GM12878 (cell line): Measurements from ENCODE around the gene GIPC1. TPM values are rescaled to one million over a fixed set of nuclear protein-coding genes. Genes with fewer than 3 reads are reported as not detected.
"Not testable (repeated sequence)": the region's sequence is repeated elsewhere in the genome, so short reads cannot be mapped to it uniquely, and the experiment has no call there.

ENCODE experiments used
- ATAC-seq: fragments of 200-7000 bp; cut with Tn5 transposase; 3 replicates; pipeline ENCODE4 v1.9.1; 2020; ENCODE audit warnings: mild to moderate bottlenecking, moderate library complexity
- BruUV-seq: library from RNA; stranded (reverse); fragments of 400-500 nt; replicated peaks from 2 replicates; lab custom pipeline; 2021; lab: Mats Ljungman, UMichigan
- CTCF ChIA-PET: fragments of 300-600 bp; sonication (Branson Sonifier 250); formaldehyde crosslinking; extraction: SDS; loops from one replicate; lab custom pipeline; 2021; ENCODE audit warnings: inconsistent platforms; lab: Yijun Ruan, JAX
- POLR2A ChIA-PET: fragments of 350-600 bp; formaldehyde crosslinking; extraction: SDS; loops from one replicate; lab custom pipeline; 2021; ENCODE audit warnings: inconsistent platforms; lab: Charles Lee
- RAD21 ChIA-PET: fragments of 300-600 bp; sonication (Branson Sonifier 250); formaldehyde crosslinking; loops from one replicate; lab custom pipeline; 2023; ENCODE audit warnings: antibody characterized with exemption; ENCODE audit not compliant: unreplicated experiment; lab: Charles Lee
- SMC1A ChIA-PET: fragments of 300-600 bp; sonication (Branson Sonifier 250); formaldehyde crosslinking; loops from one replicate; lab custom pipeline; 2023; ENCODE audit not compliant: unreplicated experiment, uncharacterized antibody; lab: Charles Lee
- DNase-seq: peaks from one replicate; pipeline ENCODE4 v3.0.0-alpha.2; 2011; ENCODE audit warnings: low read depth, low spot score
- FAIRE-seq: peaks from 3 replicates; lab custom pipeline; 2011; peaks lifted over from hg19 to GRCh38; lab: Jason Lieb, UNC
- H2AFZ ChIP-seq: 2 replicates; pipeline ENCODE4 v1.6.0; 2011; ENCODE audit warnings: low read depth, low read length, control low read depth; ENCODE audit not compliant: control insufficient read depth
- H3K27ac ChIP-seq: 2 replicates; pipeline ENCODE4 v1.5.1; 2011; ENCODE audit warnings: control low read depth; ENCODE audit not compliant: control insufficient read depth, insufficient read depth
- H3K27me3 ChIP-seq, 2 experiments: replicated peaks in 1 of 2; 2 replicates each; pipeline versions ENCODE4 v1.6.0 to v1.6.1; 2011; ENCODE audit warnings: low read length in 1 of 2; ENCODE audit not compliant: control insufficient read depth in 2 of 2, insufficient read depth in 2 of 2
- H3K36me3 ChIP-seq, 2 experiments: 2 replicates each; pipeline ENCODE4 v1.5.1; 2011; ENCODE audit warnings: low read length in 1 of 2; ENCODE audit not compliant: control insufficient read depth in 2 of 2, insufficient read depth in 2 of 2
- H3K4me1 ChIP-seq: 2 replicates; pipeline ENCODE4 v1.6.1; 2011; ENCODE audit warnings: mild to moderate bottlenecking, low read length, moderate library complexity, mixed read lengths; ENCODE audit not compliant: control insufficient read depth, insufficient read depth
- H3K4me2 ChIP-seq: 2 replicates; pipeline ENCODE4 v1.6.0; 2011; ENCODE audit warnings: control low read depth; ENCODE audit not compliant: control insufficient read depth, insufficient read depth
- H3K4me3 ChIP-seq: fragments of 200-600 bp; sonication (generic); 2 replicates; pipeline ENCODE4 v1.5.1; 2016
- H3K79me2 ChIP-seq: 2 replicates; pipeline ENCODE4 v1.6.0; 2011; ENCODE audit warnings: low read length; ENCODE audit not compliant: control insufficient read depth, insufficient read depth
- H3K9ac ChIP-seq: 2 replicates; pipeline ENCODE4 v1.8.0; 2011; ENCODE audit warnings: low read length, control low read depth, mixed read lengths; ENCODE audit not compliant: control insufficient read depth, insufficient read depth
- H3K9me3 ChIP-seq: replicated peaks from 3 replicates; pipeline ENCODE4 v1.5.1; 2011; ENCODE audit warnings: mild to moderate bottlenecking, low read length; ENCODE audit not compliant: control insufficient read depth, insufficient read depth
- H4K20me1 ChIP-seq: 2 replicates; pipeline ENCODE4 v1.6.0; 2011; ENCODE audit not compliant: control insufficient read depth, insufficient read depth
- BCL3 ChIP-seq: IDR thresholded peaks from 2 replicates; pipeline ENCODE4 v1.6.1; 2011; ENCODE audit warnings: borderline replicate concordance, low read depth, mild to moderate bottlenecking, moderate library complexity, low read length; ENCODE audit not compliant: insufficient read depth, poor library complexity, severe bottlenecking
- NRF1 ChIP-seq: conservative IDR thresholded peaks from 2 replicates; pipeline ENCODE4 v1.6.1; 2011; ENCODE audit warnings: mild to moderate bottlenecking, low read depth, low read length, improper control_type of control experiment
- WGBS: methylation state at CpG from one replicate; pipeline ENCODE4 v1.1.6; 2016; ENCODE audit warnings: low lambda C conversion rate; ENCODE audit not compliant: insufficient replicate concordance, insufficient coverage; ENCODE audit errors: missing lambda C conversion rate; 5-methylcytosine and 5-hydroxymethylcytosine counted together
- in situ Hi-C: fragments of 300-500 bp; cut with MboI; formaldehyde crosslinking; loops from 9 replicates; pipeline ENCODE4 v1.14.3; 2018; ENCODE audit warnings: mixed read lengths
- intact Hi-C: fragments of 100-400 bp; cut with micrococcal nuclease; formaldehyde crosslinking; loops from one replicate; pipeline ENCODE4 v1.14.2; 2022; ENCODE audit not compliant: unreplicated experiment
- polyA plus RNA-seq, 11 experiments: library from polyadenylated mRNA; depleted of rRNA in 4 of 11; unstranded in 6 of 11; stranded (reverse) in 5 of 11; fragments of >200 nt; fragmentation: Nextera tagmentation in 4 of 11; fragmentation: Illumina TruSeq in 1 of 11; extraction: Ambion mirVana in 4 of 11; extraction: Trizol in 1 of 11; gene quantifications; 1 replicate in 1 of 11; 2 replicates in 10 of 11; pipeline versions ENCODE4 v1.2.1 to v1.2.3, GENCODE V29; 2011 to 2016; ENCODE audit warnings: inconsistent platforms in 2 of 11, missing spikeins in 2 of 11, low read depth in 1 of 11
- total RNA-seq, 4 experiments: library from RNA; depleted of rRNA in 3 of 4; stranded (reverse); fragments of >200 nt in 3 of 4; fragmentation: Illumina TruSeq in 1 of 4; extraction: Trizol in 1 of 4; gene quantifications; 2 replicates each; pipeline versions ENCODE4 v1.2.1 to v1.2.3, GENCODE V29; 2013 to 2021

The GIPC1 gene
- total and polyA plus RNA-seq, 10 of the 15 experiments (the other 5 are each of a cell fraction or from before 2014, with no cell fraction given), result 0.47 to 24.1 (median 13.6) TPM

GRCh38 chr19:14459703-14460102, 36.2 kb downstream of the GIPC1 start:
- POLR2A ChIA-PET, result interaction anchor here (0.5 kb wide), 1 partner anchor 328 kb away, joined by 6 read pairs; no protein-coding TSS in a partner anchor
- CTCF ChIA-PET, result interaction anchor here (1.2 kb wide), 1 partner anchor 259 kb away, joined by 4 read pairs; no protein-coding TSS in a partner anchor
- no peak for FAIRE-seq
- H3K27ac ChIP-seq, result no peak overlapping the region
- no peaks in the 10 kb centered on the region for H4K20me1 ChIP-seq
- peaks cover 4 to 8% of the 10 kb centered on the region in 2 experiments; a peak in 3 of 4 replicates for H3K36me3 ChIP-seq
- intact Hi-C loops (no loop called here), in situ Hi-C loops (no loop called here)
- TF ChIP-seq NRF1, result no peak
- peak; percentile 25 for TF ChIP-seq BCL3
- no peaks in the 10 kb centered on the region for H3K9me3 ChIP-seq
- SMC1A ChIA-PET, result interaction anchor here (0.6 kb wide), 1 partner anchor 19 kb away, joined by 3 read pairs; no protein-coding TSS in a partner anchor
- H3K4me1 ChIP-seq, result no peaks in the 10 kb centered on the region
- BruUV-seq, result TSS peak; percentile 42
- no peak for ATAC-seq
- no peak overlapping the region for H3K9ac ChIP-seq
- H3K4me3 ChIP-seq, result no peak overlapping the region
- H3K4me2 ChIP-seq, result no peak overlapping the region
- H3K79me2 ChIP-seq, result no peaks in the 10 kb centered on the region
- WGBS, result 85% methylated on average over 5 of the region's 5 CpGs
- RAD21 ChIA-PET, result no interaction called here
- H2AFZ ChIP-seq, result no peak overlapping the region
- no peaks in the 10 kb centered on the region for H3K27me3 ChIP-seq
- no peak for DNase-seq

GRCh38 chr19:14452303-14452702, 43.6 kb downstream of the GIPC1 start:
- BruUV-seq, FAIRE-seq, H3K4me1 ChIP-seq, intact Hi-C loops, POLR2A ChIA-PET, H3K27ac ChIP-seq, in situ Hi-C loops, H3K79me2 ChIP-seq, DNase-seq, H3K4me3 ChIP-seq, H4K20me1 ChIP-seq, SMC1A ChIA-PET, H3K4me2 ChIP-seq, CTCF ChIA-PET, ATAC-seq, H3K9ac ChIP-seq, H2AFZ ChIP-seq, RAD21 ChIA-PET, H3K27me3 ChIP-seq, H3K9me3 ChIP-seq: not testable (repeated sequence)
- peaks cover 17 to 19% of the 10 kb centered on the region in 2 experiments for H3K36me3 ChIP-seq
- 97% methylated on average over 3 of the region's 3 CpGs for WGBS
